GM18861 (cell line): ENCODE data around the gene GDF3.
"Not testable (repeated sequence)": the region's sequence is repeated elsewhere in the genome, so short reads cannot be mapped to it uniquely, and the experiment has no call there.

Experiments
- ATAC-seq: cut with Tn5 transposase; IDR thresholded peaks from one replicate; pipeline ENCODE4 v1.9.1; 2021; ENCODE audit not compliant: unreplicated experiment

GDF3 gene

GRCh38 chr12:7695566-7696197 lies at the start of gene GDF3:
TSS of gene GDF3 (minus strand) at chr12:7695775. CDS start at chr12:7695728, 47 bp downstream.
- ATAC-seq = no peak

DNA sequence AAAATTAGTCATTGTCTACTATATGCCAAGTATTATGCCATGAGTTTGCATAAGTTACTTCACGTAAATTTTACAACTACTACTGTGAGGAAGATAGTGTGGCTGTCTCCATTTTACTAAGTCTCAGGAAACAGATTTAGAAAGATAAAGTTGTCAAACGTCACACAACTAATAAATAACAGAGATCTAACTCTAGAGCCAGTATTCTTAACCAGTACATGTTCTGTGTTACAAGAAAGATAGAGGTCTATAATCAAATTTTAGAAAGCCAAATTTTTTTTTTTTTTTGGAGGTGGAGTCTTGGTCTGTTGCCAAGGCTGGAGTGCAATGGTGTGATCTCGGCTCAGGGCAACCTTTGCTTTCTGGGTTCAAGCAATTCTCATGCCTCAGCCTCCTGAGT lies 37.4 kb upstream of the GDF3 start:
- no peak for ATAC-seq

GRCh38 chr12:7731486-7731885 lies 35.9 kb upstream of the GDF3 start:
- no peak for ATAC-seq

- not testable (repeated sequence) for ATAC-seq
Observed at GRCh38 chr12:7730984-7731383, 35.4 kb upstream of the GDF3 start.

GRCh38 chr12:7729746-7730145 lies 34.2 kb upstream of the GDF3 start:
- no peak for ATAC-seq

DNA sequence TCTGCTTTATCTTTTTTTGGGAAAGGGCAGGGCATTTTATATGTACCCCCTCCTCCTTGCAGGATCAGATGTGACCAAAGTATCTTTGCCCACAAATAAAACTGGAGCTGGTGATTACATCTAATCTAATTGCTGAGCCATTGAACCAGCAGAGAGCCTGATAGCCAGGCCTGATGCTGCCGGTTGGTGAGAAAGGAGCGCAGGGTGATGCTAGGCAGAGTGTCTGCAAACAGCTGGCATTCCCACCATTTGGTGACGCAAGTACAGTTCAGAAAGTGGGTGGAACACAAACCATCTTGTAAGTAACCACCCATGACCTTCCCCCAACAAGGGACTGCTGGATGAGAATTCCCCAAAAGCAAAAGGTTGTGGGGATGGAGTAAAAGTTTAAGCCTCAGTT lies 28.4 kb upstream of the GDF3 start:
- no peak for ATAC-seq

GRCh38 chr12:7719946-7720730 lies 24.6 kb upstream of the GDF3 start:
- no peak for ATAC-seq

DNA sequence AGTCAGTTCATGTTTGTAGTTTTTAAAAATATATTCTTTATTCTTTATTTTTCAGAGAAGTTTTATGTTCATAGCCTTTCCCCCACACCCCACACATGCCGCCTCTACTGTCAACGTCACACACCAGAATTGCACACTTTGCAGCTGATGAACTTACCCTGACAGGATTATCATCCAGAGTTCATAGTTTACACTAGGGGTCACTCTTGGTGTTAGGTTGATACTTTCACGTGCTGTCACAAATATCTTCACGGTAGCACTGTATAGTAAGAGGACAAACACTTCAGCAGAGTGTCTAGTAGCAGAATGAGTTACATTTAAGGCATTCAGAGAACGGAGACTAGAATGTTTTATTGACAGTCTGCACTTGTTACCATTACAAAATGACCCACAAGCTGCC lies 20.8 kb upstream of the GDF3 start:
- no peak for ATAC-seq

DNA sequence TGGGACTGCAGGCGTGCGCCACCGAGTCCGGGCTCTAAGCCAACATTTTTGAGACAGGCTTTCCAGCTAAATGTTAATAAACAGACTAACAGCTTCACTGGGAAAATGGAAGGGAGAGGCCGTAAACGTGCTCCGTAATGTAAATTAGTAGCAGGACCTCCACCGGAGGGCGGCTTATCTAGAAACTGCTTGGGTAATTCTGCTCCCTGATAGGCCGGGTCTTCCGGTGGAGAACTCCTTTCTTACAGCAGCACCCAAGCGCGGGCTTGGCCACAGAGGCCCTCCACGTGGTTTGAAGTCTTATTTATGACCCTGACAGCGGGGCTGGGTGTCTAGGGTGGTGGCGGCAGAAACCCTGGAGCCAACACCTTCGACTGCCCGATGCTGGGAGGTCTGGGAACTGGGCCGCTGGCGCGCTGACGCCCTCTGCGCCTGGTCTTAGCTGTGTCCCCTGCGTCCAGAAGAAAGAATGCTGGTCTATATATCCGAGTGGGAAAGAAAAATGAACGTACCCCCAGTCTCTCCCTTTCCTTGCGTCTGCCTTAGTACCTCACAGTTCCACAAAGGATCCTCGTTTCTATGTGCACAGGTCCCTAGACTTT lies 17.4 kb upstream of the GDF3 start:
- no peak for ATAC-seq

DNA sequence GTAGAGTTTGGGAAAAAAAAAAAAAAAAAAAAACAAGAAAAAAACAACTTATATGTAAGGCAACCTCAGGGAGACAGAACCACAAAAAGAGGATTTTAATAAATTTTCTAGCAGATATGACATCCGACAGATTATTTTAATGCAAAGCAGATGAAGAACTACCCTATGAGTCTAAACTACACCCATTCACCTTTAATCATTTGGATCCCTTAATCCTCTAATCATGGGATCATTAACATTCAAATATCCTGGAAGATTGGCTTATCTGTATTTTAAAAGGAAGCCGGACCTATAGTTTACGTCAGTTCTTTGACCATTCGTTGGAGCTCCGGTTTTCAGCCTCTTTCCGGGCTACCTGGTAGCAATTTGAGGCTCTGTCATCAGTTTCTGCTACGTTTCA lies 15.6 kb upstream of the GDF3 start, which contains the start of gene DPPA3:
TSS of gene DPPA3 (plus strand) at position 301 of the 400 bp plus-strand sequence. CDS start 138 bp downstream, outside the sequence.
- ATAC-seq = no peak

- ATAC-seq = no peak
Observed at GRCh38 chr12:7709969-7710675, 14.5 kb upstream of the GDF3 start.

- ATAC-seq = no peak
Observed at GRCh38 chr12:7705846-7706245, 10.3 kb upstream of the GDF3 start.

- ATAC-seq = no peak
Observed at GRCh38 chr12:7695237-7695560, 376 bp downstream of the GDF3 start.

- no peak for ATAC-seq
Observed at GRCh38 chr12:7694556-7695236, 879 bp downstream of the GDF3 start.

DNA sequence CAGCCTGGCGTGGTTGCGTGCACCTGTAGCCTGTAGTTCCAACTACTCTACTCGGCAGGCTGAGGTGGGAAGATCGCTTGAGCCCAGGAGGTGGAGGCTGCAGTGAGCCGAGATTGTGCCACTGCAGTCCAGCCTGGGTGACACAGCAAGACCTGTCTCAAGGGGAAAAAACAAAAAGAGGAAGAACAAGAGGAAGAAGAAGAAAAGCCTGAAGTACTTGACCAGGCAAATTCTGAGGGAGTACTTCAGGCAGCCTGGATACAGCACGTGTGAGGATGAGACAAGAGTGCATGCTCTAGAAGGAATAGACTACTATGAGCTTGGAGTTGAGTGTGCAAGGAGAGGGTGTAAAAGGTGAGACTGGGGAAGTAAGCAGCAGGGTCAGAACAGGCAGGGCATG lies 1.8 kb downstream of the GDF3 start:
- no peak for ATAC-seq

DNA sequence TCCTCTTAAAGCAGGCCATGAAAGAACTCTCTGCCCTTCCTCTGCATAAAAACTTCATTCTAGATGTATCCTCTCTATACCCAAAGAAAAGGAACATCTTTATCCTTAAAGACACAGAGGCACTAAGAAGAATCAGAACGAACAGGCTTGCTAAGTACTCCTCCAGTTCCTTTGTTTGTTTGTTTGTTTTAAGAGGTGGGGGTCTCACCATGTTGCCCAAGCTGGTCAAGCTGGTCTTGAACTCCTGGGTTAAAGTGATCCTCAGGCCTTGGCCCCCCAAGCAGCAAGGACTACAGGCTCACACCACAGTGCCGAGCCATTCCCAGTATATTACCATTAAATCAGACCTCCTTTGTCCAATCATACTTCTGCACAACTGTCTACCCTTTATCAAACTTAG lies 14.0 kb downstream of the GDF3 start:
- ATAC-seq = no peak

DNA sequence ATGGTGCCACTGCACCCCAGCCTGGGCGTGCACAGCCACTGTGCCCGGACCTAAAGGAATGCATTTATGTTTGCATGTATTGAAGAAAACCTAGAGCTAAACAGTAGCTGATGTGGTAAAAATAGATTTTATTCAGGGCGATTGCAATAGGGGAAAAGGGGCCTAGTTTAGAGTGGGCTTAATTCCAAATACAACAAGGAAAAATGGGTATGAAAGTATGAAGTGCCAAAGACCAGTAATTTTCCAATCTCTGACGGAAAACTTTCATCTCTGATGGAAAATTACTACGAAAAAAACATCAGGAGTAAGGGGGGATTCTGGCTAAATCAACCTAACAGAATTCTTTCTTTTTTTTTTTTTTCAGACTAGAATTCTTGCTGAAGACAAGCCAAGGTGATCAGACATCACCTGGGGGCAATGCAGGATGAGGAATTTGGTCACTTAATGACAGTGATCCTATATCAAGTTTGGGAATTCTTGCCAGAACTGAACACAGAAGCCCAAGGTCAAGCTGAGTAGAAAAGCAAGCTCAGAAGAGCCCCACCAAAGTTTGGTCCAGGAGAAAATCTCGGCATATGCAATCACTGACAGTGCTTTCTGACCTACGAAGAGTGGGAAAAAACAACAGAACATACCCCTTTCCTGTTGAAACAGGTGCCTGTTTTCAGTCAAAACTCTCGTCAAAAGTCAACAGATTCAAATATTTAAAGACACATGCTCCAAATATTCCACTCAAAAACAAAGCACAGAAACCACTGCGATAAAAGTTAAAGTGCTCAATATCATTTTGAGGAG lies 16.1 kb downstream of the GDF3 start:
- no peak for ATAC-seq

GRCh38 chr12:7678744-7679143 lies 16.8 kb downstream of the GDF3 start:
- no peak for ATAC-seq

- not testable (repeated sequence) for ATAC-seq
Observed at GRCh38 chr12:7677432-7677888, 18.1 kb downstream of the GDF3 start.

- ATAC-seq = not testable (repeated sequence)
Observed at GRCh38 chr12:7675455-7675854, 20.1 kb downstream of the GDF3 start.
